H54 (cell line): ENCODE measurements around the gene GINS1.

ENCODE experiments used
- DNase-seq: peaks from one replicate; pipeline ENCODE4 v3.0.0; 2011; ENCODE audit warnings: low spot score, mixed read lengths; ENCODE audit not compliant: insufficient read length
- FAIRE-seq: peaks from 3 replicates; lab custom pipeline; 2011; peaks lifted over from hg19 to GRCh38; lab: Jason Lieb, UNC
- POLR2A ChIP-seq: IDR thresholded peaks from 2 replicates; pipeline ENCODE4 v1.6.1; 2011; ENCODE audit warnings: low read depth, mild to moderate bottlenecking, low read length

GINS1 gene

GRCh38 chr20:25494506-25495188 lies 87.2 kb downstream of the GINS1 start:
- FAIRE-seq: no peak
- DNase-seq: no peak
- no peak for TF ChIP-seq POLR2A

- DNase-seq: no peak
- no peak for TF ChIP-seq POLR2A
- FAIRE-seq: no peak
These were observed 87.8 kb downstream of the GINS1 start for GRCh38 chr20:25495189-25495824.

- FAIRE-seq (no peak), DNase-seq (no peak)
- TF ChIP-seq POLR2A: no peak
These were observed 88.9 kb downstream of the GINS1 start for GRCh38 chr20:25496165-25496967.

GRCh38 chr20:25496968-25497401 lies 89.5 kb downstream of the GINS1 start:
- DNase-seq (peak; percentile 94), FAIRE-seq (peak; percentile 92)
- TF ChIP-seq POLR2A: 0 out of 2 replicates have a peak, but pooled peaks have one; percentile 12

- FAIRE-seq: no peak
- DNase-seq: no peak
- TF ChIP-seq POLR2A: no peak
These were observed 90.3 kb downstream of the GINS1 start for GRCh38 chr20:25497586-25498279.
